GM18868 (cell line): ENCODE measurements around the gene GPHA2.

Experiments
- ATAC-seq: cut with Tn5 transposase; IDR thresholded peaks from one replicate; pipeline ENCODE4 v1.9.1; 2021; ENCODE audit warnings: mild to moderate bottlenecking, moderate library complexity; ENCODE audit not compliant: unreplicated experiment

Gene GPHA2

GRCh38 chr11:64911689-64912088, 24.0 kb downstream of the GPHA2 start:
- no peak for ATAC-seq

- no peak for ATAC-seq
Observed at GRCh38 chr11:64911142-64911541, 24.6 kb downstream of the GPHA2 start.

GRCh38 chr11:64910451-64911093, 25.1 kb downstream of the GPHA2 start:
- no peak for ATAC-seq

- ATAC-seq, result no peak
Observed at GRCh38 chr11:64909653-64910343, 25.9 kb downstream of the GPHA2 start.

- ATAC-seq, result no peak
Observed at GRCh38 chr11:64908766-64909165, 26.9 kb downstream of the GPHA2 start.

- no peak for ATAC-seq
Observed at GRCh38 chr11:64906314-64906635, 29.4 kb downstream of the GPHA2 start.

- no peak for ATAC-seq
Observed at GRCh38 chr11:64905516-64906313, 30.0 kb downstream of the GPHA2 start.

- no peak for ATAC-seq
Observed at GRCh38 chr11:64903291-64903833, 32.3 kb downstream of the GPHA2 start.

- ATAC-seq, result no peak
Observed at GRCh38 chr11:64902102-64902900, 33.4 kb downstream of the GPHA2 start.

- ATAC-seq, result no peak
Observed at GRCh38 chr11:64900774-64901173, 34.9 kb downstream of the GPHA2 start.

- no peak for ATAC-seq
Observed at GRCh38 chr11:64900263-64900678, 35.4 kb downstream of the GPHA2 start.

- ATAC-seq, result no peak
Observed at GRCh38 chr11:64898541-64898940, 37.2 kb downstream of the GPHA2 start.

- ATAC-seq, result no peak
Observed at GRCh38 chr11:64898076-64898445, 37.6 kb downstream of the GPHA2 start.

GRCh38 chr11:64897381-64898075, 38.2 kb downstream of the GPHA2 start:
- no peak for ATAC-seq

GRCh38 chr11:64896448-64897022, 39.2 kb downstream of the GPHA2 start:
- ATAC-seq, result no peak

GRCh38 chr11:64894812-64895452, 40.8 kb downstream of the GPHA2 start:
- no peak for ATAC-seq

GRCh38 chr11:64894070-64894811, 41.5 kb downstream of the GPHA2 start:
- no peak for ATAC-seq

- no peak for ATAC-seq
Observed at GRCh38 chr11:64893194-64894069, 42.3 kb downstream of the GPHA2 start.
